ENCODE results near the gene ARL14EPL.

GRCh38 chr5:115988002-115988401, 44.3 kb upstream of the ARL14EPL start:
- no peak for TF ChIP-seq CTCF (IDR thresholded peaks at IDR 0.05)
- TF ChIP-seq POLR2A (IDR thresholded peaks at IDR 0.05) = no peak
